OCI-LY1 (cell line): ENCODE data around the gene UPB1.

Experiments used
- EZH2 ChIP-seq: fragments of 200-600 bp; sonication (generic), shearing (Covaris generic); IDR thresholded peaks from 2 replicates; pipeline ENCODE4 v1.8.0; 2017; ENCODE audit warnings: borderline replicate concordance, mixed run types, mild to moderate bottlenecking, antibody characterized with exemption, low read length, moderate library complexity, mixed read lengths
- TF ChIP-seq, protein P1 (sequence below): fragments of 200-600 bp; sonication (generic), shearing (Covaris generic); IDR thresholded peaks from 2 replicates; pipeline ENCODE4 v1.5.1; 2017; ENCODE audit warnings: mild to moderate bottlenecking, antibody characterized with exemption, low read length, moderate library complexity, mixed read lengths

DNA sequence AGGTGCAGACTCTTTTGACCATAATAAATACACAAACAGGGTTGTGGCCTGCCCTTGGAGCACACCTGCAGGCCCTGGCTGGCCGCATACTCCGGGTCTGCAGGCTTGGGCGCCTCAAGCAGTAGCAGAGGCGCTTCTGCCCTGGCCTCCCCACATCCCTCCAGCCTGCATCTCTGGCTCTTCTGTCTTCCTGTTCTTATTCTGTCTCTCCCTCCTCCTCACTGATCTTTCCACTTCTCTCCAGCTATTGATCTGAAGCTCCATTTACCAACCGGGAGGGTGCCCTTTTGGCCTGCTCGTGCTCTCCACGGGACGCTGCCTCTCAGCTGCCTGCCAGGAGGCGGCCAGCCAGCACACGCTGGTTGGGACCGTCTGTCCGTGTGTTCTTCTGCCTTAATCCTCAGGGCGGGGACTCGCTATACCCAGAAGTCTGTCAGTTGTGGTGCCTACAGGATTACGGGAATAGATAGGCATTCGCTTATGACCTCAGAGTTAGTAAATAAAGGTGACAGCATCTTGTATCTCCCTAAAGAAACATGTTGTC is 5.2 kb downstream of the UPB1 start:
- TF ChIP-seq EZH2: no peak
- TF ChIP-seq, protein P1, sequence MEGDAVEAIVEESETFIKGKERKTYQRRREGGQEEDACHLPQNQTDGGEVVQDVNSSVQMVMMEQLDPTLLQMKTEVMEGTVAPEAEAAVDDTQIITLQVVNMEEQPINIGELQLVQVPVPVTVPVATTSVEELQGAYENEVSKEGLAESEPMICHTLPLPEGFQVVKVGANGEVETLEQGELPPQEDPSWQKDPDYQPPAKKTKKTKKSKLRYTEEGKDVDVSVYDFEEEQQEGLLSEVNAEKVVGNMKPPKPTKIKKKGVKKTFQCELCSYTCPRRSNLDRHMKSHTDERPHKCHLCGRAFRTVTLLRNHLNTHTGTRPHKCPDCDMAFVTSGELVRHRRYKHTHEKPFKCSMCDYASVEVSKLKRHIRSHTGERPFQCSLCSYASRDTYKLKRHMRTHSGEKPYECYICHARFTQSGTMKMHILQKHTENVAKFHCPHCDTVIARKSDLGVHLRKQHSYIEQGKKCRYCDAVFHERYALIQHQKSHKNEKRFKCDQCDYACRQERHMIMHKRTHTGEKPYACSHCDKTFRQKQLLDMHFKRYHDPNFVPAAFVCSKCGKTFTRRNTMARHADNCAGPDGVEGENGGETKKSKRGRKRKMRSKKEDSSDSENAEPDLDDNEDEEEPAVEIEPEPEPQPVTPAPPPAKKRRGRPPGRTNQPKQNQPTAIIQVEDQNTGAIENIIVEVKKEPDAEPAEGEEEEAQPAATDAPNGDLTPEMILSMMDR: no peak
